H9 (cell line): ENCODE measurements around the gene SEPTIN5. TPM values are rescaled to one million over a fixed set of nuclear protein-coding genes. Genes with fewer than 3 reads are reported as not detected.

Experiments used
- DNase-seq: peaks from one replicate; pipeline ENCODE4 v3.0.0-alpha.2; 2017
- H2AFZ ChIP-seq: one replicate; pipeline ENCODE4 v1.6.1; 2013; ENCODE audit warnings: mild to moderate bottlenecking, low read length, control low read depth, moderate library complexity
- H2AK5ac ChIP-seq: 2 replicates; pipeline ENCODE4 v1.6.1; 2013; ENCODE audit warnings: low read length, control low read depth, mixed read lengths; ENCODE audit not compliant: insufficient read length
- H2BK120ac ChIP-seq: one replicate; pipeline ENCODE4 v1.6.1; 2013; ENCODE audit warnings: low read depth, mild to moderate bottlenecking, low read length, control low read depth, inconsistent platforms; ENCODE audit not compliant: poor library complexity, severe bottlenecking
- H2BK12ac ChIP-seq: 2 replicates; pipeline ENCODE4 v1.6.1; 2013; ENCODE audit warnings: low read length, control low read depth, mixed read lengths, low read depth; ENCODE audit not compliant: insufficient read length
- H2BK15ac ChIP-seq: 2 replicates; pipeline ENCODE4 v1.6.1; 2013; ENCODE audit warnings: low read depth, low read length, control low read depth
- H2BK20ac ChIP-seq: one replicate; pipeline ENCODE4 v1.6.1; 2013; ENCODE audit warnings: low read depth, mild to moderate bottlenecking, low read length, control low read depth, inconsistent platforms; ENCODE audit not compliant: poor library complexity, severe bottlenecking
- H2BK5ac ChIP-seq: 2 replicates; pipeline ENCODE4 v1.6.1; 2013; ENCODE audit warnings: low read length, control low read depth, mixed read lengths; ENCODE audit not compliant: insufficient read length
- H3K14ac ChIP-seq: 2 replicates; pipeline ENCODE4 v1.6.1; 2013; ENCODE audit warnings: low read length, control low read depth; ENCODE audit not compliant: insufficient read depth
- H3K18ac ChIP-seq: 2 replicates; pipeline ENCODE4 v1.6.1; 2013; ENCODE audit warnings: low read depth, mild to moderate bottlenecking, mixed read lengths, low read length, control low read depth; ENCODE audit not compliant: insufficient read length
- H3K23ac ChIP-seq: 2 replicates; pipeline ENCODE4 v1.6.1; 2013; ENCODE audit warnings: low read length, control low read depth, mixed read lengths, low read depth; ENCODE audit not compliant: insufficient read length
- H3K23me2 ChIP-seq: 2 replicates; pipeline ENCODE4 v1.6.1; 2013; ENCODE audit warnings: low read depth, mild to moderate bottlenecking, mixed read lengths, low read length, control low read depth; ENCODE audit not compliant: insufficient read length, poor library complexity, severe bottlenecking
- H3K27ac ChIP-seq: 2 replicates; pipeline ENCODE4 v1.5.1; 2013; ENCODE audit warnings: low read length, control low read depth, mixed read lengths, low read depth; ENCODE audit not compliant: insufficient read length
- H3K27me3 ChIP-seq: 2 replicates; pipeline ENCODE4 v1.6.1; 2013; ENCODE audit warnings: low read length, control low read depth, inconsistent platforms; ENCODE audit not compliant: insufficient read depth
- H3K4ac ChIP-seq: 2 replicates; pipeline ENCODE4 v1.6.1; 2013; ENCODE audit warnings: low read depth, mild to moderate bottlenecking, control low read depth, inconsistent platforms, low read length, moderate library complexity
- H3K4me1 ChIP-seq: 2 replicates; pipeline ENCODE4 v1.6.1; 2013; ENCODE audit warnings: low read length, control low read depth, inconsistent platforms; ENCODE audit not compliant: insufficient read depth
- H3K4me2 ChIP-seq: 2 replicates; pipeline ENCODE4 v1.6.1; 2013; ENCODE audit warnings: low read length, control low read depth, mixed read lengths; ENCODE audit not compliant: insufficient read length, insufficient read depth
- H3K56ac ChIP-seq: 2 replicates; pipeline ENCODE4 v1.6.1; 2013; ENCODE audit warnings: low read depth, mild to moderate bottlenecking, mixed read lengths, low read length, control low read depth; ENCODE audit not compliant: insufficient read length
- H3K79me1 ChIP-seq: 2 replicates; pipeline ENCODE4 v1.6.1; 2013; ENCODE audit warnings: low read depth, mild to moderate bottlenecking, moderate library complexity, low read length, control low read depth, inconsistent platforms; ENCODE audit not compliant: insufficient read depth, poor library complexity, severe bottlenecking
- H3K79me2 ChIP-seq: 2 replicates; pipeline ENCODE4 v1.6.1; 2013; ENCODE audit warnings: low read length, control low read depth, inconsistent platforms; ENCODE audit not compliant: insufficient read depth
- H3K9ac ChIP-seq: 2 replicates; pipeline ENCODE4 v1.6.1; 2013; ENCODE audit warnings: low read length, control low read depth, mixed read lengths; ENCODE audit not compliant: insufficient read length; ENCODE audit errors: extremely low read depth
- H3K9me3 ChIP-seq: one replicate; pipeline ENCODE4 v1.6.1; 2013; ENCODE audit warnings: low read depth, low read length, inconsistent platforms; ENCODE audit not compliant: control insufficient read depth
- H3T11ph ChIP-seq: one replicate; pipeline ENCODE4 v1.6.1; 2013; ENCODE audit warnings: mild to moderate bottlenecking, low read length, control low read depth, inconsistent platforms
- H4K20me1 ChIP-seq: one replicate; pipeline ENCODE4 v1.6.1; 2013; ENCODE audit not compliant: control insufficient read depth, insufficient read length, insufficient read depth
- H4K5ac ChIP-seq: 2 replicates; pipeline ENCODE4 v1.6.1; 2013; ENCODE audit warnings: low read depth, mild to moderate bottlenecking, mixed read lengths, low read length, control low read depth; ENCODE audit not compliant: insufficient read length
- H4K8ac ChIP-seq: replicated peaks from 2 replicates; pipeline ENCODE4 v1.6.1; 2013; ENCODE audit warnings: low read length, control low read depth, mixed read lengths, low read depth; ENCODE audit not compliant: insufficient read length
- H4K91ac ChIP-seq: 2 replicates; pipeline ENCODE4 v1.6.1; 2013; ENCODE audit warnings: low read depth, mild to moderate bottlenecking, moderate library complexity, mixed read lengths, low read length, control low read depth; ENCODE audit not compliant: insufficient read length
- H3K27ac Mint-ChIP-seq, 3 experiments: 2 replicates in 2 of 3; 3 replicates in 1 of 3; pipeline ENCODE4 v1.8.0; 2020 to 2021; ENCODE audit warnings: mixed read lengths in 3 of 3, mild to moderate bottlenecking in 1 of 3, moderate library complexity in 1 of 3
- H3K27me3 Mint-ChIP-seq: 2 replicates; pipeline ENCODE4 v1.8.0; 2021; ENCODE audit warnings: low read depth, mild to moderate bottlenecking, moderate library complexity, mixed read lengths
- H3K36me3 Mint-ChIP-seq, 3 experiments: 2 replicates in 2 of 3; 3 replicates in 1 of 3; pipeline ENCODE4 v1.8.0; 2020 to 2021; ENCODE audit warnings: low read depth in 3 of 3, mixed read lengths in 3 of 3; ENCODE audit not compliant: insufficient read depth in 1 of 3
- H3K4me1 Mint-ChIP-seq, 2 experiments: 2 replicates each; pipeline ENCODE4 v1.8.0; 2020; ENCODE audit warnings: mixed read lengths in 2 of 2
- H3K4me3 Mint-ChIP-seq, 2 experiments: 2 replicates in 1 of 2; 3 replicates in 1 of 2; pipeline ENCODE4 v1.8.0; 2020 to 2021; ENCODE audit warnings: mild to moderate bottlenecking in 2 of 2, mixed read lengths in 2 of 2, moderate library complexity in 1 of 2
- H3K9me3 Mint-ChIP-seq, 2 experiments: 2 replicates in 1 of 2; 3 replicates in 1 of 2; pipeline ENCODE4 v1.8.0; 2020; ENCODE audit warnings: mild to moderate bottlenecking in 2 of 2, mixed read lengths in 2 of 2, moderate library complexity in 1 of 2
- WGBS: extraction: QIAGEN DNeasy Blood & Tissue Kit; methylation state at CpG from one replicate; pipeline ENCODE4 v1.1.7; 2013; ENCODE audit warnings: missing lambda C conversion rate, low lambda C conversion rate, mixed read lengths; ENCODE audit not compliant: insufficient read length; ENCODE audit errors: extremely low coverage; 5-methylcytosine and 5-hydroxymethylcytosine counted together
- total RNA-seq: library from RNA; stranded (reverse); gene quantifications from 2 replicates; pipeline ENCODE4 v1.2.1, GENCODE V29; 2021
- TF ChIP-seq, protein P1 (sequence below): fragments of 200-600 bp; sonication (generic); conservative IDR thresholded peaks from 3 replicates; pipeline ENCODE4 v1.8.0; 2021; ENCODE audit warnings: antibody characterized with exemption, mild to moderate bottlenecking

Gene SEPTIN5
- total RNA-seq, 1 experiment from 2014 or later: 17.8 TPM

DNA sequence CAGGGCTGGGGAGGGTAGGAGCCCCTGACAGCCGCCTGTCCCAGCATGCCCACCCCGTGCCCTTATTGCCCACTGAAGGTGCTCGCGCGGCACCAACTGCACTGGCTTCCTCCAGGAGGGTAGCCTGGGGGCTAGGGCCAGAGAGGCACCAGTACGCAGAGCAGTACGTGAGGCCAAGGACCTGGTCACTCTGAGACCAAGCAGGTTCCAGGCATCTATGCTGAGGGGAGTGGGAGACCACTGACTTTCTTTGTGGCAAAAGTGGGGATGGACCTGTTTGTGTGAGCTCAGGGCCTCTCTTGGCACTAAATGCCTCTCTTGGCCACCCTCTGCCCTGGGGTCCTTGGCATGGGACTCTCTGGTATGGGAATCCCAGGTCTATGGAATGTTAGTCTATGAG lies 19.9 kb downstream of the SEPTIN5 start:
- no peak overlapping the region for H3K27ac Mint-ChIP-seq
- no peak overlapping the region for H4K5ac ChIP-seq
- no peaks in the 10 kb centered on the region for H3K27me3 ChIP-seq
- H3T11ph ChIP-seq: no peak overlapping the region
- H3K14ac ChIP-seq: no peak overlapping the region
- peaks cover 2% of the 10 kb centered on the region for H3K23me2 ChIP-seq
- H2BK20ac ChIP-seq: no peak overlapping the region
- no peak overlapping the region for H2AK5ac ChIP-seq
- no CpG with 5 or more reads among the region's 7 CpGs for WGBS
- H3K56ac ChIP-seq: no peak overlapping the region
- no peak overlapping the region for H3K9ac ChIP-seq
- no peak overlapping the region for H3K18ac ChIP-seq
- H4K8ac ChIP-seq: no peak overlapping the region
- no peak overlapping the region for H4K91ac ChIP-seq
- H3K27me3 Mint-ChIP-seq: peaks cover 26% of the 10 kb centered on the region
- TF ChIP-seq, protein P1, sequence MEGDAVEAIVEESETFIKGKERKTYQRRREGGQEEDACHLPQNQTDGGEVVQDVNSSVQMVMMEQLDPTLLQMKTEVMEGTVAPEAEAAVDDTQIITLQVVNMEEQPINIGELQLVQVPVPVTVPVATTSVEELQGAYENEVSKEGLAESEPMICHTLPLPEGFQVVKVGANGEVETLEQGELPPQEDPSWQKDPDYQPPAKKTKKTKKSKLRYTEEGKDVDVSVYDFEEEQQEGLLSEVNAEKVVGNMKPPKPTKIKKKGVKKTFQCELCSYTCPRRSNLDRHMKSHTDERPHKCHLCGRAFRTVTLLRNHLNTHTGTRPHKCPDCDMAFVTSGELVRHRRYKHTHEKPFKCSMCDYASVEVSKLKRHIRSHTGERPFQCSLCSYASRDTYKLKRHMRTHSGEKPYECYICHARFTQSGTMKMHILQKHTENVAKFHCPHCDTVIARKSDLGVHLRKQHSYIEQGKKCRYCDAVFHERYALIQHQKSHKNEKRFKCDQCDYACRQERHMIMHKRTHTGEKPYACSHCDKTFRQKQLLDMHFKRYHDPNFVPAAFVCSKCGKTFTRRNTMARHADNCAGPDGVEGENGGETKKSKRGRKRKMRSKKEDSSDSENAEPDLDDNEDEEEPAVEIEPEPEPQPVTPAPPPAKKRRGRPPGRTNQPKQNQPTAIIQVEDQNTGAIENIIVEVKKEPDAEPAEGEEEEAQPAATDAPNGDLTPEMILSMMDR: no peak
- no peaks in the 10 kb centered on the region for H3K79me1 ChIP-seq
- H3K4me1 Mint-ChIP-seq: peaks cover 6 to 9% of the 10 kb centered on the region in 2 experiments
- H3K4ac ChIP-seq: no peak overlapping the region
- no peaks in the 10 kb centered on the region for H3K9me3 ChIP-seq
- no peak for DNase-seq
- no peak overlapping the region for H3K27ac ChIP-seq
- no peaks in the 10 kb centered on the region for H3K79me2 ChIP-seq
- H3K4me2 ChIP-seq: no peak overlapping the region
- H3K36me3 Mint-ChIP-seq: no peaks in the 10 kb centered on the region
- no peak overlapping the region for H2BK5ac ChIP-seq
- H2BK12ac ChIP-seq: no peak overlapping the region
- no peaks in the 10 kb centered on the region for H3K4me1 ChIP-seq
- H3K23ac ChIP-seq: no peak overlapping the region
- H2BK120ac ChIP-seq: no peak overlapping the region
- H3K9me3 Mint-ChIP-seq: no peaks in the 10 kb centered on the region; a peak in 1 of 5 replicates
- no peak overlapping the region for H2BK15ac ChIP-seq
- H3K4me3 Mint-ChIP-seq: no peak overlapping the region; a peak in 1 of 5 replicates
- no peaks in the 10 kb centered on the region for H4K20me1 ChIP-seq
- H2AFZ ChIP-seq: no peak overlapping the region
